ENCODE results near the gene SMARCA4.
"Not testable (repeated sequence)": the region's sequence is repeated elsewhere in the genome, so short reads cannot be mapped to it uniquely, and the experiment has no call there.

SMARCA4 gene

GRCh38 chr19:11041194-11041593 is 80.4 kb downstream of the SMARCA4 start:
- DNase-seq = no peak

DNA sequence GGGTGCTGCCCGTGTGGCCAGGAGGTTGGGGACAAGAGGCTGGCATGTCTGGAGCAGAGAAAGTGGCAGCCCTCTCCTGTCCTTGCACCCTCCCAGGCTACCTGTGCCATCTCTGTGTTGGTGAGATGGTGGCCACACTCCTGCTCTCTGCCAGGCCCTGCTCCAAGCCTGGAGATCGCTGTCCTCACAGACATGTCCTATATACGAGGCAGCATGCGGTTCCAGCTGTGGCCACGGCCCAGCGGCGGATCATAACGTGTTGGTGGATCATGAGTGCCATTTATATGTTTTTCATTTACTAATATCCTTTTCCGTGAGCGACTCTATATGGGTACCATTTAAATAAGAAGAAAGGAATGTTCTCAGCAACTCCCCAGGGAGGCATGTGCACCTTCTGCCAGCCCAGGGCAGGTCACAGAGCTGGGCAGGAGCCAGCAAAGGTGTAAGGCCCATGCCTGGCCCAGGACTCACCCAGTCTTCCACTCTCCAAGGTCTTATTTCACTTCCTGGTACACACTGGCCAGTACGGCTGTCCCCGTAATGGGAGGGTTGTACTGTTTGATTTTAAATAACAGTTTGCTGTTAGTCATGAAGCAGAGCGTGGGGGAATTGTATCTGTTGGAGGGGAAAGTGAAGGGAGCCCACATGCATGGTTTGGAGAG is 81.3 kb downstream of the SMARCA4 start:
- DNase-seq = no peak

DNA sequence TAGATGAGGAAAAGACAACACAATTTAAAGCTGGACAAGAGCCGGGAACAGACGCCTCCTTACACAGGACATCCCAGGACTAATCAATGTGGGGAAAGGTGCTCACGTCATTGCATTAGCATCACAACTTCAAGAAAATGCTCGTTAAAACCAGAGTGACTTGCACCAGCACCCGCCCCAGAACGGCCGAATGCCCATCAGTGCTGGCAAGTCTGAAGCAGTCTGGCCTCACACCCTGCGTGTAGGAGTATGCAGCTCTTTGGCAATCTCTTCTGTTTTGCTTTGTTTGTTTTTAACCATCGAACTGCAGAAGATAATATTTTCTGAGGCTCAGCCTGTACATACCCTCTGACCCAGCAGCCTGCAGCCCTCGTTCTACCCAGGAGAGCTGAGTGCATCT is 83.6 kb downstream of the SMARCA4 start:
- DNase-seq = no peak

GRCh38 chr19:11045536-11045935 is 84.7 kb downstream of the SMARCA4 start:
- no peak for DNase-seq

- DNase-seq = no peak
Measured at GRCh38 chr19:11046605-11047354, 86.0 kb downstream of the SMARCA4 start.

GRCh38 chr19:11047866-11048265 is 87.0 kb downstream of the SMARCA4 start:
- no peak for DNase-seq

- no peak for DNase-seq
Measured at GRCh38 chr19:11050323-11051114, 89.7 kb downstream of the SMARCA4 start.

DNA sequence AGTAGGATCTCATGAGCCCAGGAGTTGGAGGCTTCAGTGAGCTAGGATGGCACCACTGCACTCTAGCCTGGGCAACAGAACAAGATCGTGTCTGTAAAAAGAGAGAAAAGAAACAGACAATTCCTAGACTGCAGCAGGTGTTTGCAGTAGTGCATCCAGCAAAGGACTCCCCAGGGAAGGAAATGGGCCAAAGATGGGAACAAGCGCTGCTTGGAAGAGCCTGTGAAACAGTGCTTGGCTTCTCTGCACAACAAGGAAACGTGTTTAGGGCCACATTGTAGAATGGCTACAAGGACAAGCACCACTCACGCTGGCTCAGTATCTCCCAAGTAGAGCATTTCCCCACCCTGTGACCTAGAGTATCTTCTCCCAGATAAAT is 93.0 kb downstream of the SMARCA4 start:
- no peak for DNase-seq

GRCh38 chr19:11054200-11054599 is 93.4 kb downstream of the SMARCA4 start:
- DNase-seq = no peak

DNA sequence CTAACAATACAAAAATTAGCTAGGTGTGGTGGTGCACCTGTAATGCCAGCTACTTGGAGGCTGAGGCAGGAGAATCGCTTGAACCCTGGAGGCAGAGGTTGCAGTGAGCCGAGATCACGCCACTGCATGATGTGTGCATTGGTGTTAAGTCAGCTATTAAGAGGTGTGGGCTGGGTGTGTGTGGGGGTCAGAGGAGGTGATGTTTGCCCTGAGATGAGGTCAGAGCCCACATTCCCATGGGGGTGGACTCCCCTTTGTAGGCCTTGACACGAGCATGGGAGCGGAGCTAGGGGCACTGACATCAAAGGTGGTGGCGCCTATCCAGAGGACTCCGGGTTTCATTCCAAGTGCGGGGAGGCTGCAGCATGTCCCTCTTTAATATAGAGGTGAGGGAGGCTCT is 93.8 kb downstream of the SMARCA4 start:
- no peak for DNase-seq

GRCh38 chr19:11058246-11059030 is 97.6 kb downstream of the SMARCA4 start:
- DNase-seq = no peak

- DNase-seq = no peak
Measured at GRCh38 chr19:11059511-11060358, 98.9 kb downstream of the SMARCA4 start.

GRCh38 chr19:11061952-11062351 is 101.1 kb downstream of the SMARCA4 start:
- no peak for DNase-seq

GRCh38 chr19:11063434-11063833 is 102.6 kb downstream of the SMARCA4 start:
- DNase-seq = no peak

DNA sequence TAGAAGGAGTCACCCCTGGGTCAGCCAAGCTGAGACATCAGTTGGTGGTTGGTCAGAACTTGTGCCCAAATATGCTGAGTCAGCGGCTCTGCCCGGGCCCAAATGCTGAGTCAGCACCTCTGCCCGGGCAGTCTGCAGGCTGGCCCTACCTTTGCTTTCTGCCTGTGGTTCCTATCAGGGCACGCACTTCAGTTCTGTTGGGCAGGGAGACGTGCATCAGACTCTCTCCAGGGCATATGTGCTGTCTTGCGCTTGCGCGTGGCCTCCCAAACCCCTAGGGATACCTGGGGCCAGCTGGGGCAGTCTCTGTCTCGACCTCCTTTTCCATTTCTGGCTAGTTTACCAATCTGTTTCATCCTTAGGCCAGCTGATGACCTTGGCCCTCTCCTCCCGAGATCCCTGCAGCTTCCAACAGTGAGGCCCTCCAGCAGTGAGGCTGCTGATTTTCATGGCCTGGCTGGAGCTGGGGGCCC is 104.0 kb downstream of the SMARCA4 start:
- no peak for DNase-seq

DNA sequence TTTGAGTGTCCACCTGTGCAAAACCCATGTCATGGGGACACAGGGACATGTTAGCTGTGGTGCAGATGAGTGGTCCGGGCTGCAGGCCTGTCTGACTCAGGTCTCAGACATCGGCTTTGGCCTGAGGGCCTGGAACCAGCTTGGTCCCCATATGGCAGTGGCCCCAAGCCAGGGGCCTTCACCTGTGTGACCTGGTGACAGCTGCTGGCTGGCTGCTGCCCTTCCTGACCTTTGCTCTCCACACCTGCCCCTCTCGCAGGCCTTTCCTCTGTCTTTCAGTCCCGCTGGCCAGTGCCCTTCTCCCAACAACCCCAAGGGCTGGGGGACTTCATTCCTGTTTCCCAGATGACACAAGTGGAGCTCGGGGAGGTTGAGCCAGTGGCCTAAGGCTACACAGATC is 105.5 kb downstream of the SMARCA4 start:
- DNase-seq = no peak

GRCh38 chr19:11067356-11068113 is 106.7 kb downstream of the SMARCA4 start:
- DNase-seq = no peak

DNA sequence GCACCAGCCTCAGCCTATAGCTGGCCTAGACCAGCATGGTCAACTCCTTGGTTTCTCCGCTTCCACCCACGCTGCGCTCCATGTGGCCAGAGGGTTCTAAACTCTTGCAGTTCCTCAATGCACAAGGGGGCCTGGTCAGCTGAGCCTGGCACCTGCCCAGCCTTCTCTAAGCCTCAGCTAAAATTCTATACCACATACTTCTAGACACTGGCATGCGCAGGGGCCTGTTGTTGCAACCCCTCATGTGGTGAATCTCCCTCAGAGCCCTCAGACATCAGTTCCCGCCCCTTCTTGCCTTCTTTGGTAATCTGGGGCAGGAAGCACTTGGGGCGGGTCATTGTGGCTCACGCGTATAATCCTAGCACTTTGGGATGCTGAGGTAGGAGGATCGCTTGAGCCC is 108.7 kb downstream of the SMARCA4 start:
- DNase-seq = no peak

DNA sequence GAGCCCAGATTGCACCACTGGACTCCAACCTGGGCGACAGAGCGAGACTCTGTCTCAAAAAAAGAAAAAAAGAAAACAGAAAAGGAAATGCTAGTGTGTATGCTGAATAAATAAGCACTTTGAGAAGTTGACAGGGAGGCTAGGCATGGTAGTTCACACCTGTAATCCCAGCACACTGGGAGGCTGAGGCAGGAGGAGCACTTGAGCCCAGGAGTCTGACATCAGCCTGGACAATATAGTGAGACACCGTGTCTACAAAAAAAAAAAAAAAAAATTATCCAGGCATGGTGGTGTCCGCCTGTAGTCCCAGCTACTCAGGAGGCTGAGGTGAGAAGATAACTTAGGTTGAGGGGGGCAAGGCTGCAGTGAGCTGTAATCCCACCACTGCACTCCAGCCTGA is 109.3 kb downstream of the SMARCA4 start:
- DNase-seq = no peak

DNA sequence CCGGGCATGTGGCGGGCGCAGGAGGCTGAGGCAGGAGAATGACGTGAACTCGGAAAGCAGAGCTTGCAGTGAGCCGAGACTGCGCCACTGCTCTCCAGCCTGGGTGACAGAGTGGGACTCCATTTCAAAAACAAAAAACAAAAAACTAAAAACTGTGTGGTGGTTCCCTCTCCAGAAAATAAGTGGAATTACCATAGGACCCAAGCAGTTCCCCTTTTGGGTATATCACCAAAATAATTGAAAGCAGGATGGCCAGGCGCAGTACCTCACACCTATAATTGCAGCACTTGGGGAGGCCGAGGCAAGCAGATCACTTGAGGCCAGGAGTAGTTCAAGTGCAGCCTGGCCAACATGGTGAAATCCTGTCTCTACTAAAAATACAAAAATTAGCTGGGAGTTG is 112.7 kb downstream of the SMARCA4 start:
- no peak for DNase-seq

DNA sequence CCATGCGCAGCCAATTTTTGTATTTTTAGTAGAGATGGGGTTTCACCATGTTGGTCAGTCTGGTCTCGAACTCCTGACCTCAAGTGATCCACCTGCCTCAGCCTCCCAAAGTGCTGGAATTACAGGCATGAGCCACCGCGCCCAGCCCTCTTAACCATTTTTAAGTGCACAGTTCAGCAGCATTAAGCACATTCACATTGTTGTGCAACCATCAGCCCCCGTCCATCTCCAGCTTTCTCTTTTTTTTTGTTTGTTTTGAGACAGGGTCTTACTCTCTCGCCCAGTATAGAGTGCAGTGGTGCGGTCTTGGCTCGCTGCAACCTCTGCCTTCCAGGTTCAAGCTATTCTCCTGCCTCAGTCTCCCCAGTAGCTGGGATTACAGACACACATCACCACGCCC is 116.0 kb downstream of the SMARCA4 start:
- not testable (repeated sequence) for DNase-seq
